DMS79 (cell line): Measurements from ENCODE around the gene NEUROD1.

Experiments used
- DNase-seq: peaks from one replicate; lab custom pipeline; 2025; lab: John Stamatoyannopoulos, UW

The NEUROD1 gene

DNA sequence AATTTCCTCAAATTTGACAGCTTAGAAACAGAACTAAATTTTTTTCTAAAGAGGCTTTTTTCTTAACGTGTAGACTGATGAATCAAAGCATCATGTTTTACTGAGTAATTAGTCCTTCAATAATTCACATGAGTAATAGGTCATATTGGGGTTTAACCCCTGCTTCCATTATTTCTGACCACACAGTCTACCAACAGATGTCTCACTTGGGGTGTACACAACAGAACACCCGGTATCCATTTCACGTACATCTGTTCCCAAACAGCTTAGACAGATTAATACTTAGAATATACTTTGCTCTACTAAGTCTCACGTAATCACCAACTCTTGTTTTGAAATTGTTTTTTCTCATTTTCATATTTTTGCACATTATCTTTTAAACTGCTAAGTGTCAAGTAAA is 38.2 kb downstream of the NEUROD1 start:
- no peak for DNase-seq

DNA sequence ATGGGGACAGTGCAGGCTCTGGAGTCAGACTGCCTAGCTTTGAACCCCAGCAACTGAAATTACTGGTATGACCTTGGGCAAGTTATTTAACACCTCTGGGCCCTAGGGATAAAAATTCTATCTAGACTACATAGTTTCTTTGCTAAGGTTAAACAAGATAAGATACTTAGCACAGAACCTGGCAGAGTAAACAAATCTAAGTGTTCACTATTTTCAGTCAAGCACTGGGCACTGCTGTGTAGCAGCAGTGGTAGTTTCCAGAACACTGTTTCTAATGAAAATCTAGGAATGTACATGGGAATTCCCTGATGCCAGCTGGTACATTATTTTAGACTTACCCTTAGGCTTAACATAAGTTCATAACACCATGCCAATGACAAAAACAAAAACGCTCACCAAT is 40.6 kb downstream of the NEUROD1 start:
- no peak for DNase-seq

- no peak for DNase-seq
Observed at GRCh38 chr2:181632733-181633401, 47.5 kb downstream of the NEUROD1 start.

DNA sequence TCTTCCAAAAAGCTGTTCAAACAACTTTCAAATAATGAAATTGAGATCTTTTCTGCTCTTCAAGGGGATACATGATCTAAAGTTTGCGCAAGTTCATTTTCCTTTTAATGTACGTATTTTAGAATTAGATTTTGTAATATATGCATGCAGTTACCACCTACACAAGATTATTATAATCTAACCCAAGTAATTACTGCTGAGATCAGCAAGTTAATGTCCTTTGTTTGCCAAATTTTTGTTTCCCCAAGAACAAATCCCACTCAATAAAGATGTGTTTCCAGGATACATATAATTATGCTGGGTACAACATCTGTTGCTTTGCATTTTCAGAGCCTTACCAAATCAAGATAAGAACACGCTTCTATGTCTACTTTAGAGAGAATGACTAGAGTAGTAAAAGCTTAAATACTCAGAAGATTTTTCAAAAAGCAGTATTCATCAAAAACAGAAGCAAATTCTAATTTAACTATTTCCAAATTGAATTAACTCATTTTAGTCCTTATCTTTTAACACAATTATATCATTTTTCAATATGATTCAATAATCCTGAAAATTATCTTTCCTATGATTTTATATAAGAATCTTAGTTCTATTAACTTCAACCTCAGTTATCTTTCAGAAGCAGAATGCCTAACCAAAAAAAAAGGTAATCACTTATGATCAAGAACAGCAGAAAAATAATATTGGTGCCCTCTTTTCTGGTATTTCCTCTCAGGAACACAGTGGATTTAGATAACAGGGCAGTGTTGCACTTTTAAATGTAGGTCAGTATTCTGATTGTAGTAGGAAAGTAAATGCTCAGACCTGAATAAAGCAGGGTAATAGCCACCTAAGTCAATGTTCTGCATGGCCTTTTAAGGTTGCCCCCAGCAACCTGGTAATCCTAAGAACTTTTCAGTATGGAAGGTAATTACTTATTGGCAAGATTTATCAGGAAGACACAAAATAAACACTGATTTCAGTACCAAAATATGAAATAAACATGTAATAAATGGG is 51.4 kb downstream of the NEUROD1 start:
- no peak for DNase-seq

DNA sequence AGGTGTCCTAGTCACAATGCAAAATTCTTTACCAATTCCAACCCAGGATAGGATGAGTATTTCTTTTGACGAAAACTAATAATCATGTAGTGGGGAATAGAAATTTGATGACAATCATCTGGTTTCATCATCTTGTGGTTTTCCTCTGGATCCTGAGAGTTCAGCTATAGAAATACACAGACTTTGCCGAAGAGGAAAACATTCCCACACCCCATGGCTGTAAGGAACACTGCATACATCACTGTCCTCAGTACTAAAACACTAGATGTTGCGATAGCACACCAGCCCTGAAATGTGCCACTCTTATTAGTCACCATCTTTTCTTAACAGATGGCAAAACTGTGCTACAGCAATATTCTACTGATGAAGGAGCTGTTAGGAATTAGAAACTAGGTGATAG is 52.8 kb downstream of the NEUROD1 start:
- no peak for DNase-seq

DNA sequence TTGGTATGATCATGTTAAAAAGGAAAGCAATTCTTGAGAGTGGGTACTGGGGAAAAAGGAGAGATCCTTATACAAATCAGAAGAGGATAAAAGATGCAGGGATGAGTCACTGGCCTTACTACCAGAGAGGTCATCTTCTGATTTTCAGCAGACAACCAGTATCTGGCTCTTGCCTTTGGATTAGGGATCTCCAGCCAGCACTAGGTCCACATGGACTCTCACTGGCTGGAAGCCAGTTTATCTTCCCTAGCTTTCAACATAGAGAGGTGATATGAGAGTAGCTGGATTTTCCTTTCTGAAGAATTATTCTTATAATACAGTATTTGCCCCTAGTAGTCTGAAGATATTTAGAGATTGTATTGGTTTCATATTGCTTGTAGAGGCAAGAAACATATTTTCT is 53.6 kb downstream of the NEUROD1 start:
- no peak for DNase-seq
